HEK293T (cell line): ENCODE measurements around the gene DSCAM.
A peak's percentile ranks its signal among the peaks of the same experiment; 100 is the strongest.

ENCODE experiments used
- CTCF ChIA-PET: fragments of 350-600 bp; formaldehyde crosslinking; extraction: SDS; loops from one replicate; lab custom pipeline; 2021; ENCODE audit warnings: antibody characterized with exemption, inconsistent platforms; lab: Yijun Ruan, JAX
- POLR2A ChIA-PET: fragments of 350-600 bp; formaldehyde crosslinking; extraction: SDS; loops from one replicate; lab custom pipeline; 2020; ENCODE audit warnings: antibody characterized with exemption, inconsistent platforms; lab: Yijun Ruan, JAX
- DNase-seq: peaks from one replicate; pipeline ENCODE4 v3.0.0; 2012; ENCODE audit warnings: mixed read lengths; ENCODE audit errors: extremely low spot score
- ARNT ChIP-seq: fragments of 450-650 bp; IDR thresholded peaks from 2 replicates; pipeline ENCODE4 v1.6.1; 2017; ENCODE audit warnings: mild to moderate bottlenecking
- BHLHE40 ChIP-seq: fragments of 450-650 bp; IDR thresholded peaks from 2 replicates; pipeline ENCODE4 v1.6.1; 2016; ENCODE audit warnings: mild to moderate bottlenecking, moderate library complexity, borderline replicate concordance
- CTBP1 ChIP-seq: fragments of 450-650 bp; IDR thresholded peaks from 2 replicates; pipeline ENCODE4 v1.6.1; 2016; ENCODE audit warnings: borderline replicate concordance
- ELF4 ChIP-seq: fragments of 450-650 bp; IDR thresholded peaks from 2 replicates; pipeline ENCODE4 v1.6.1; 2017; ENCODE audit warnings: antibody characterized with exemption
- FOXA1 ChIP-seq: fragments of 450-650 bp; IDR thresholded peaks from 2 replicates; pipeline ENCODE4 v1.6.1; 2016; ENCODE audit warnings: mild to moderate bottlenecking
- FOXK2 ChIP-seq: fragments of 450-650 bp; IDR thresholded peaks from 2 replicates; pipeline ENCODE4 v1.6.1; 2016; ENCODE audit warnings: mild to moderate bottlenecking
- FOXM1 ChIP-seq: fragments of 450-650 bp; IDR thresholded peaks from 2 replicates; pipeline ENCODE4 v1.6.1; 2017; ENCODE audit warnings: mild to moderate bottlenecking, borderline replicate concordance
- HDGF ChIP-seq: fragments of 450-650 bp; IDR thresholded peaks from 2 replicates; pipeline ENCODE4 v1.6.1; 2017; ENCODE audit warnings: antibody characterized with exemption, borderline replicate concordance
- L3MBTL2 ChIP-seq: fragments of 450-650 bp; conservative IDR thresholded peaks from 2 replicates; pipeline ENCODE4 v1.6.1; 2016; ENCODE audit warnings: mild to moderate bottlenecking
- LEF1 ChIP-seq: fragments of 450-650 bp; IDR thresholded peaks from 2 replicates; pipeline ENCODE4 v1.6.1; 2017; ENCODE audit warnings: mild to moderate bottlenecking, borderline replicate concordance
- NFRKB ChIP-seq: fragments of 450-650 bp; IDR thresholded peaks from 2 replicates; pipeline ENCODE4 v1.6.1; 2016; ENCODE audit warnings: mild to moderate bottlenecking, moderate library complexity
- PKNOX1 ChIP-seq: fragments of 450-650 bp; IDR thresholded peaks from 2 replicates; pipeline ENCODE4 v1.6.1; 2016
- SP1 ChIP-seq: fragments of 450-650 bp; IDR thresholded peaks from 2 replicates; pipeline ENCODE4 v1.6.1; 2017
- SUZ12 ChIP-seq: fragments of 450-650 bp; IDR thresholded peaks from 2 replicates; pipeline ENCODE4 v1.6.1; 2016; ENCODE audit warnings: mild to moderate bottlenecking
- TARDBP ChIP-seq: fragments of 450-650 bp; IDR thresholded peaks from 2 replicates; pipeline ENCODE4 v1.6.1; 2016
- ZNF384 ChIP-seq: fragments of 450-650 bp; IDR thresholded peaks from 2 replicates; pipeline ENCODE4 v1.6.1; 2016

DSCAM gene

GRCh38 chr21:40402884-40403582 is 443.9 kb downstream of the DSCAM start:
- DNase-seq: no peak
- ChIA-PET POLR2A (no interaction called here), CTCF (no interaction called here)
- no peak for TF ChIP-seq NFRKB

GRCh38 chr21:40395732-40396131 is 451.2 kb downstream of the DSCAM start:
- CTCF ChIA-PET: no interaction called here
- TF ChIP-seq FOXA1 (no peak), SP1 (no peak), CTBP1 (no peak), FOXM1 (no peak), L3MBTL2 (no peak), BHLHE40 (no peak)
- POLR2A ChIA-PET: no interaction called here
- DNase-seq: no peak

GRCh38 chr21:40393066-40393465 is 453.9 kb downstream of the DSCAM start:
- no peak for TF ChIP-seq HDGF
- no peak for TF ChIP-seq BHLHE40
- no peak for TF ChIP-seq NFRKB
- no peak for TF ChIP-seq SP1
- no peak for TF ChIP-seq ELF4
- no peak for TF ChIP-seq L3MBTL2
- no peak for TF ChIP-seq ARNT
- no peak for TF ChIP-seq FOXM1
- TF ChIP-seq ZNF384: no peak
- TF ChIP-seq FOXA1: no peak
- no peak for TF ChIP-seq LEF1
- no peak for TF ChIP-seq CTBP1
- no peak for TF ChIP-seq FOXK2
- no peak for TF ChIP-seq PKNOX1
- no peak for TF ChIP-seq SUZ12
- no peak for TF ChIP-seq TARDBP
- no peak for DNase-seq
- ChIA-PET CTCF (no interaction called here), POLR2A (no interaction called here)

- no peak for DNase-seq
- CTCF ChIA-PET: no interaction called here
- POLR2A ChIA-PET: no interaction called here
These were observed 458.9 kb downstream of the DSCAM start for GRCh38 chr21:40388046-40388445.

GRCh38 chr21:40386981-40387747 is 459.8 kb downstream of the DSCAM start:
- TF ChIP-seq FOXA1: no peak
- no peak for TF ChIP-seq LEF1
- TF ChIP-seq SP1: no peak
- TF ChIP-seq FOXM1: no peak
- TF ChIP-seq SUZ12: no peak
- no peak for TF ChIP-seq ZNF384
- TF ChIP-seq CTBP1: no peak
- TF ChIP-seq HDGF: no peak
- TF ChIP-seq ELF4: no peak
- TF ChIP-seq PKNOX1: no peak
- TF ChIP-seq BHLHE40: no peak
- POLR2A ChIA-PET: no interaction called here
- CTCF ChIA-PET: interaction anchor here (1.6 kb wide), 1 partner anchor 243 kb away, joined by 3 read pairs; no protein-coding TSS in a partner anchor
- DNase-seq: no peak

More at GRCh38 chr21:40388046-40388445, 458.9 kb downstream of the DSCAM start:
- TF ChIP-seq FOXA1: no peak
- TF ChIP-seq SUZ12: no peak
- no peak for TF ChIP-seq CTBP1
- no peak for TF ChIP-seq BHLHE40
- no peak for TF ChIP-seq NFRKB
- TF ChIP-seq ELF4: no peak
- TF ChIP-seq TARDBP: no peak
- no peak for TF ChIP-seq ARNT
- TF ChIP-seq PKNOX1: no peak
- no peak for TF ChIP-seq LEF1
- no peak for TF ChIP-seq FOXM1
- no peak for TF ChIP-seq ZNF384

- peak; percentile 51 for DNase-seq
- ChIA-PET CTCF (interaction anchor here (1.6 kb wide), 1 partner anchor 243 kb away, joined by 3 read pairs; no protein-coding TSS in a partner anchor), POLR2A (no interaction called here)
- TF ChIP-seq FOXM1 (no peak), SUZ12 (no peak)
These were observed 460.6 kb downstream of the DSCAM start for GRCh38 chr21:40386294-40386911.
